HepG2 (cell line): ENCODE measurements around the gene TCFL5. TPM values are rescaled to one million over a fixed set of nuclear protein-coding genes. Genes with fewer than 3 reads are reported as not detected.

ENCODE experiments used
- FOXC1 ChIP-seq: sonication (generic); formaldehyde crosslinking; IDR thresholded peaks from 2 replicates; pipeline ENCODE4 v1.8.0; 2022; ENCODE audit warnings: mild to moderate bottlenecking, missing genetic modification reagents, borderline replicate concordance
- HDAC6 ChIP-seq: fragments of 200-600 bp; sonication (generic); IDR thresholded peaks from 2 replicates; pipeline ENCODE4 v1.7.0; 2017; ENCODE audit warnings: mild to moderate bottlenecking, antibody characterized with exemption, low read length, low read depth
- IRX3 ChIP-seq: sonication (generic); formaldehyde crosslinking; IDR thresholded peaks from 2 replicates; pipeline ENCODE4 v1.8.1; 2023; ENCODE audit warnings: mild to moderate bottlenecking, low read depth, missing genetic modification reagents, borderline replicate concordance
- MED1 ChIP-seq: sonication (generic); formaldehyde crosslinking; IDR thresholded peaks from 2 replicates; pipeline ENCODE4 v1.4.0; 2020; ENCODE audit warnings: missing genetic modification reagents
- NONO ChIP-seq, 2 experiments: fragments of 450-650 bp in 1 of 2; sonication (generic) in 1 of 2; formaldehyde crosslinking in 1 of 2; IDR thresholded peaks in 1 of 2; conservative IDR thresholded peaks in 1 of 2; 2 replicates each; pipeline versions ENCODE4 v1.6.1 to v1.8.0; 2017 to 2022; ENCODE audit warnings: mild to moderate bottlenecking in 1 of 2, missing genetic modification reagents in 1 of 2, moderate library complexity in 1 of 2
- SAP130 ChIP-seq: IDR thresholded peaks from 2 replicates; pipeline ENCODE4 v1.6.1; 2016; ENCODE audit warnings: low read depth
- THAP9 ChIP-seq: sonication (generic); formaldehyde crosslinking; IDR thresholded peaks from 2 replicates; pipeline ENCODE4; 2020; ENCODE audit warnings: missing genetic modification reagents, mild to moderate bottlenecking, borderline replicate concordance
- ZBTB20 ChIP-seq: sonication (generic); formaldehyde crosslinking; IDR thresholded peaks from 2 replicates; pipeline ENCODE4 v1.8.1; 2023; ENCODE audit warnings: missing genetic modification reagents, low read depth, mild to moderate bottlenecking, borderline replicate concordance
- ZFP91 ChIP-seq: sonication (generic); formaldehyde crosslinking; IDR thresholded peaks from 2 replicates; pipeline ENCODE4 v1.9.0; 2022; ENCODE audit warnings: missing genetic modification reagents, mild to moderate bottlenecking, borderline replicate concordance
- ZKSCAN5 ChIP-seq: sonication (generic); formaldehyde crosslinking; IDR thresholded peaks from 2 replicates; pipeline ENCODE4 v1.5.1; 2020; ENCODE audit warnings: mild to moderate bottlenecking, missing genetic modification reagents
- ZNF138 ChIP-seq: sonication (generic); formaldehyde crosslinking; IDR thresholded peaks from 2 replicates; pipeline ENCODE4 v1.5.0; 2020; ENCODE audit warnings: mild to moderate bottlenecking, low read depth, missing genetic modification reagents
- ZNF33B ChIP-seq: sonication (generic); formaldehyde crosslinking; IDR thresholded peaks from 2 replicates; pipeline ENCODE4 v1.5.1; 2020; ENCODE audit warnings: mild to moderate bottlenecking, missing genetic modification reagents
- ZNF598 ChIP-seq: sonication (generic); formaldehyde crosslinking; IDR thresholded peaks from 2 replicates; pipeline ENCODE4 v1.5.1; 2020; ENCODE audit warnings: mild to moderate bottlenecking, missing genetic modification reagents, borderline replicate concordance
- ZNF644 ChIP-seq: IDR thresholded peaks from 2 replicates; pipeline ENCODE4 v1.6.1; 2016; ENCODE audit warnings: low read depth
- ZNF749 ChIP-seq: sonication (generic); formaldehyde crosslinking; IDR thresholded peaks from 2 replicates; pipeline ENCODE4 v1.8.0; 2022; ENCODE audit warnings: mild to moderate bottlenecking, missing genetic modification reagents, moderate library complexity, borderline replicate concordance
- polyA plus RNA-seq, 8 experiments: library from polyadenylated mRNA; depleted of rRNA in 3 of 8; stranded (reverse) in 7 of 8; unstranded in 1 of 8; fragments of >200 nt; fragmentation: Illumina TruSeq in 4 of 8; extraction: Trizol in 4 of 8; gene quantifications; 2 replicates each; pipeline versions ENCODE4 v1.2.1 to v1.2.3, GENCODE V29; 2011 to 2016; ENCODE audit warnings: low read depth in 4 of 8, missing spikeins in 1 of 8, mixed read lengths in 1 of 8; ENCODE audit not compliant: insufficient read depth in 1 of 8
- total RNA-seq, 5 experiments: library from RNA; depleted of rRNA; stranded (reverse); fragments of >200 nt; fragmentation: Illumina TruSeq; extraction: Trizol; gene quantifications; 2 replicates each; pipeline ENCODE4 v1.2.3, GENCODE V29; 2016; ENCODE audit warnings: low read depth in 1 of 5
- TF ChIP-seq, protein P1 (sequence below): sonication (generic); formaldehyde crosslinking; IDR thresholded peaks from 2 replicates; pipeline ENCODE4 v1.5.0; 2020; ENCODE audit warnings: mild to moderate bottlenecking, missing genetic modification reagents, borderline replicate concordance
- TF ChIP-seq, protein P2 (sequence below): sonication (generic); formaldehyde crosslinking; IDR thresholded peaks from 2 replicates; pipeline ENCODE4 v1.4.0; 2020; ENCODE audit warnings: missing genetic modification reagents

Gene TCFL5
- total and polyA plus RNA-seq, 2 of the 13 experiments (the other 11 are each of a cell fraction or from before 2014, with no cell fraction given), result 14.8 to 20.0 TPM

DNA sequence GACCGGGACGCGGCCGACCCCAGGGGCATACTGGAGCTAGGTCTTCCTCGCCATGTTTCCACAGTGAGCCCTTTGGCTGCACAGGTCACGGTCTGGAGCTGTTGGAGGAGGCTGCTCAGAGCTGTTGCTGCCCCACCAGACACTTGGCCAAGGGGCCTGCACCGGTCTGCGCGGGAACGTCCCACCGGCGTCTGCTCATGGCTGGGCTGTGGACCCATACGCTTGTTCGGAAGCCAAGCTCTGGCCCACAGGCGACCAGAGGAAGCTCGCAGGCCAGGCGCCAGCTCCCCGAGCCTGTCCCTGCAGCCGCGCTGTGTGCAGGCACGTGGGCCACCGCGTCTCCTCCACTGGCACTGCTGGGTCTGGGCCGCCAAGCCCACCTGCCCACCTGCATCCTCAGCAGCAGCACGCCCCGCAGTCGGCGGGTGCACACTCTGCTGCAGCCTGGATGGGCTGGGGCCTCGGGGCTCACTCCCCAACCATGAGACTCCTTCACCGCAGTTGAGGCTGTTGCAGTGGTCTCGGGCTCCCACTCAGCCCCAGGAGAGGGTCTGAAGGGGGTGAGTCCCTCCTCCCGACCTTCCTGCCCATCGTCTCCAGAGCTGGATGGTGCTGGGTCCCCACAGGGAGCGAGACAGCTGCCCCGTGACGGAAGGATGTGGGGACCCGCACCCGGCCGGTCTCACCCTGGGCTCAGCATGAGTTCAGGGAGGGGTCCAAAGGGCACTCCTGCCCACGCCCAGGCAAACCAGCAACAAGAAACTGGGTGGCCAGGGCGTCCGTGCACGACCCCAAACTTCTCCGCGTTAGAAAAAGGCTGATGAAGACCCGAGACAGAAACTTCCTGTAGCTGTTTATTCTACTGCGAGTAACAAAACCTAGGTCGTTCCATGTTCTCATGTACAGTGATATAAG lies 15.5 kb upstream of the TCFL5 start (continued):
- TF ChIP-seq ZNF598 (CRISPR knock-in tag) (peak; percentile 53; the same call in 1 of the 2 replicates), ZBTB20 (CRISPR knock-in tag) (peak; percentile 82; the same call in 1 of the 2 replicates), ZNF644 (CRISPR knock-in tag) (no peak), FOXC1 (CRISPR knock-in tag) (0 out of 2 replicates have a peak, but pooled peaks have one; percentile 46), ZNF749 (CRISPR knock-in tag) (no peak), NONO (IDR thresholded peaks at IDR 0.05) (no peak), NONO (CRISPR knock-in tag; conservative IDR thresholded peaks at IDR 0.05) (0 out of 2 replicates have a peak, but pooled peaks have one; percentile 43), ZNF33B (CRISPR knock-in tag) (peak; percentile 63; the same call in 1 of the 2 replicates), HDAC6 (no peak), MED1 (no peak), SAP130 (peak; percentile 30; the same call in 1 of the 2 replicates), ZNF138 (CRISPR knock-in tag) (0 out of 2 replicates have a peak, but pooled peaks have one; percentile 19), ZFP91 (CRISPR knock-in tag) (peak; percentile 82; the same call in 1 of the 2 replicates), THAP9 (CRISPR knock-in tag) (peak; percentile 75; the same call in 1 of the 2 replicates), ZKSCAN5 (peak; percentile 43; the same call in 1 of the 2 replicates), IRX3 (CRISPR knock-in tag) (no peak)
- TF ChIP-seq, protein P1, sequence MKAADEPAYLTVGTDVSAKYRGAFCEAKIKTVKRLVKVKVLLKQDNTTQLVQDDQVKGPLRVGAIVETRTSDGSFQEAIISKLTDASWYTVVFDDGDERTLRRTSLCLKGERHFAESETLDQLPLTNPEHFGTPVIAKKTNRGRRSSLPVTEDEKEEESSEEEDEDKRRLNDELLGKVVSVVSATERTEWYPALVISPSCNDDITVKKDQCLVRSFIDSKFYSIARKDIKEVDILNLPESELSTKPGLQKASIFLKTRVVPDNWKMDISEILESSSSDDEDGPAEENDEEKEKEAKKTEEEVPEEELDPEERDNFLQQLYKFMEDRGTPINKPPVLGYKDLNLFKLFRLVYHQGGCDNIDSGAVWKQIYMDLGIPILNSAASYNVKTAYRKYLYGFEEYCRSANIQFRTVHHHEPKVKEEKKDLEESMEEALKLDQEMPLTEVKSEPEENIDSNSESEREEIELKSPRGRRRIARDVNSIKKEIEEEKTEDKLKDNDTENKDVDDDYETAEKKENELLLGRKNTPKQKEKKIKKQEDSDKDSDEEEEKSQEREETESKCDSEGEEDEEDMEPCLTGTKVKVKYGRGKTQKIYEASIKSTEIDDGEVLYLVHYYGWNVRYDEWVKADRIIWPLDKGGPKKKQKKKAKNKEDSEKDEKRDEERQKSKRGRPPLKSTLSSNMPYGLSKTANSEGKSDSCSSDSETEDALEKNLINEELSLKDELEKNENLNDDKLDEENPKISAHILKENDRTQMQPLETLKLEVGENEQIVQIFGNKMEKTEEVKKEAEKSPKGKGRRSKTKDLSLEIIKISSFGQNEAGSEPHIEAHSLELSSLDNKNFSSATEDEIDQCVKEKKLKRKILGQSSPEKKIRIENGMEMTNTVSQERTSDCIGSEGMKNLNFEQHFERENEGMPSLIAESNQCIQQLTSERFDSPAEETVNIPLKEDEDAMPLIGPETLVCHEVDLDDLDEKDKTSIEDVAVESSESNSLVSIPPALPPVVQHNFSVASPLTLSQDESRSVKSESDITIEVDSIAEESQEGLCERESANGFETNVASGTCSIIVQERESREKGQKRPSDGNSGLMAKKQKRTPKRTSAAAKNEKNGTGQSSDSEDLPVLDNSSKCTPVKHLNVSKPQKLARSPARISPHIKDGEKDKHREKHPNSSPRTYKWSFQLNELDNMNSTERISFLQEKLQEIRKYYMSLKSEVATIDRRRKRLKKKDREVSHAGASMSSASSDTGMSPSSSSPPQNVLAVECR (CRISPR knock-in tag), result peak; percentile 54
- TF ChIP-seq, protein P2, sequence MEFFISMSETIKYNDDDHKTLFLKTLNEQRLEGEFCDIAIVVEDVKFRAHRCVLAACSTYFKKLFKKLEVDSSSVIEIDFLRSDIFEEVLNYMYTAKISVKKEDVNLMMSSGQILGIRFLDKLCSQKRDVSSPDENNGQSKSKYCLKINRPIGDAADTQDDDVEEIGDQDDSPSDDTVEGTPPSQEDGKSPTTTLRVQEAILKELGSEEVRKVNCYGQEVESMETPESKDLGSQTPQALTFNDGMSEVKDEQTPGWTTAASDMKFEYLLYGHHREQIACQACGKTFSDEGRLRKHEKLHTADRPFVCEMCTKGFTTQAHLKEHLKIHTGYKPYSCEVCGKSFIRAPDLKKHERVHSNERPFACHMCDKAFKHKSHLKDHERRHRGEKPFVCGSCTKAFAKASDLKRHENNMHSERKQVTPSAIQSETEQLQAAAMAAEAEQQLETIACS (CRISPR knock-in tag), result no peak
